Left ventricle myocardium superior (tissue), 1 donor: ENCODE results near the gene SHC2. TPM values are rescaled to one million over a fixed set of nuclear protein-coding genes. Genes with fewer than 3 reads are reported as not detected.
"Not testable (repeated sequence)": the region's sequence is repeated elsewhere in the genome, so short reads cannot be mapped to it uniquely, and the experiment has no call there.

Experiments used
- ATAC-seq: fragments of 200-7000 bp; cut with Tn5 transposase; one replicate; pipeline ENCODE4 v1.9.1; 2020; ENCODE audit warnings: mild to moderate bottlenecking, moderate library complexity
- DNase-seq: peaks from one replicate; pipeline ENCODE4 v3.0.0-alpha.2; 2020
- intact Hi-C: fragments of 100-400 bp; cut with micrococcal nuclease; formaldehyde crosslinking; loops from one replicate; pipeline ENCODE4 v1.11.0; 2022
- total RNA-seq: library from RNA; stranded (reverse); fragmentation: NEBNext Ultra II Directional; extraction: Animal tissue kit (Norgen Biotek cat#: 25700); gene quantifications from one replicate; pipeline ENCODE4 v1.2.1, GENCODE V29; 2021
- donor health status: DM: no; HTN: yes; CAD: no; lungs with severe emphysema.

Gene SHC2
- total RNA-seq, 1 donor from 2014 or later, result 11.0 TPM

- DNase-seq (peak; percentile 17), ATAC-seq (no peak)
- intact Hi-C loops, result no loop called here
Measured at GRCh38 chr19:412356-413355, 48.2 kb downstream of the SHC2 start.

- no peak for ATAC-seq
- DNase-seq, result no peak
- intact Hi-C loops, result no loop called here
Measured at GRCh38 chr19:411723-412355, 49.0 kb downstream of the SHC2 start.

GRCh38 chr19:411121-411722 lies 49.6 kb downstream of the SHC2 start:
- ATAC-seq, DNase-seq, intact Hi-C loops: not testable (repeated sequence)

- no peak for ATAC-seq
- no peak for DNase-seq
- intact Hi-C loops, result no loop called here
Measured at GRCh38 chr19:410243-410781, 50.5 kb downstream of the SHC2 start.

- intact Hi-C loops, result no loop called here
- ATAC-seq, result no peak
- DNase-seq, result no peak
Measured at GRCh38 chr19:409516-410242, 51.2 kb downstream of the SHC2 start.

GRCh38 chr19:408902-409515 lies 51.8 kb downstream of the SHC2 start, which contains the start of gene C2CD4C:
Gene C2CD4C, minus strand, starts transcription at chr19:409147. Its CDS starts 786 bp downstream, at chr19:408361.
- intact Hi-C loops, result no loop called here
- ATAC-seq (peak; percentile 40), DNase-seq (peak; percentile 57)

GRCh38 chr19:408441-408901 lies 52.4 kb downstream of the SHC2 start:
- DNase-seq, result no peak
- peak; percentile 23 for ATAC-seq
- intact Hi-C loops, result no loop called here

GRCh38 chr19:407511-408440 lies 53.1 kb downstream of the SHC2 start:
- DNase-seq (no peak), ATAC-seq (no peak)
- intact Hi-C loops, result no loop called here

- intact Hi-C loops, result no loop called here
- ATAC-seq (no peak), DNase-seq (no peak)
Measured at GRCh38 chr19:406971-407510, 53.8 kb downstream of the SHC2 start.

GRCh38 chr19:406135-406781 lies 54.6 kb downstream of the SHC2 start:
- ATAC-seq (no peak), DNase-seq (no peak)
- intact Hi-C loops, result no loop called here

- ATAC-seq, result no peak
- intact Hi-C loops, result no loop called here
- DNase-seq, result no peak
Measured at GRCh38 chr19:405121-405965, 55.5 kb downstream of the SHC2 start.

GRCh38 chr19:403221-404027 lies 57.4 kb downstream of the SHC2 start:
- DNase-seq, result peak; percentile 15
- intact Hi-C loops, result no loop called here
- no peak for ATAC-seq

- DNase-seq, result peak; percentile 11
- no peak for ATAC-seq
- intact Hi-C loops, result no loop called here
Measured at GRCh38 chr19:402786-403185, 58.0 kb downstream of the SHC2 start.

- ATAC-seq, result no peak
- intact Hi-C loops, result no loop called here
- peak; percentile 14 for DNase-seq
Measured at GRCh38 chr19:401866-402511, 58.8 kb downstream of the SHC2 start.
